Spleen (tissue), 11 donors: Measurements from ENCODE around the gene SLC12A5. TPM values are rescaled to one million over a fixed set of nuclear protein-coding genes. Genes with fewer than 3 reads are reported as not detected.

Experiments
- DNase-seq: peaks from one replicate; pipeline ENCODE4 v3.0.0-alpha.2; 2020
- H3K27ac ChIP-seq, 8 donors: fragments of 200-600 bp; sonication (generic) in 7 of 8; 1 replicate in 4 of 8; 2 replicates in 4 of 8; pipeline versions ENCODE4 v1.5.0 to v1.8.0; 2016 to 2021; ENCODE audit warnings: inconsistent platforms in 4 of 8, mild to moderate bottlenecking in 4 of 8, moderate library complexity in 1 of 8
- H3K27me3 ChIP-seq, 7 donors: fragments of 200-600 bp; sonication (generic) in 6 of 7; replicated peaks in 1 of 7; 1 replicate in 4 of 7; 2 replicates in 3 of 7; pipeline versions ENCODE4 v1.5.0 to v1.8.0; 2016 to 2021; ENCODE audit warnings: inconsistent platforms in 3 of 7, mild to moderate bottlenecking in 1 of 7
- H3K36me3 ChIP-seq, 6 donors: fragments of 200-600 bp; sonication (generic) in 5 of 6; 1 replicate in 4 of 6; 2 replicates in 2 of 6; pipeline versions ENCODE4 v1.5.0 to v1.8.0; 2016 to 2021; ENCODE audit warnings: inconsistent platforms in 2 of 6
- H3K4me1 ChIP-seq, 6 donors: fragments of 200-600 bp; sonication (generic) in 5 of 6; 1 replicate in 3 of 6; 2 replicates in 3 of 6; pipeline versions ENCODE4 v1.5.0 to v1.8.0; 2016 to 2021; ENCODE audit warnings: inconsistent platforms in 3 of 6
- H3K4me3 ChIP-seq, 8 donors: fragments of 200-600 bp; sonication (generic) in 7 of 8; 1 replicate in 4 of 8; 2 replicates in 4 of 8; pipeline versions ENCODE4 v1.5.0 to v1.8.0; 2016 to 2021; ENCODE audit warnings: inconsistent platforms in 4 of 8, mild to moderate bottlenecking in 4 of 8, moderate library complexity in 2 of 8
- H3K9me3 ChIP-seq, 8 donors: fragments of 200-600 bp; sonication (generic) in 7 of 8; 1 replicate in 4 of 8; 2 replicates in 4 of 8; pipeline versions ENCODE4 v1.5.0 to v1.8.0; 2016 to 2021; ENCODE audit warnings: inconsistent platforms in 4 of 8
- POLR2A ChIP-seq, 3 donors: fragments of 450-650 bp; IDR thresholded peaks; one replicate each; pipeline ENCODE4 v1.5.1; 2017; ENCODE audit warnings: antibody characterized with exemption in 3 of 3, mild to moderate bottlenecking in 1 of 3
- POLR2AphosphoS5 ChIP-seq, 3 donors: sonication (generic); formaldehyde crosslinking; IDR thresholded peaks; one replicate each; pipeline ENCODE4 v1.5.1; 2017; ENCODE audit warnings: antibody characterized with exemption in 3 of 3
- WGBS, 5 donors: extraction: QIAGEN DNeasy Blood & Tissue Kit in 3 of 5; methylation state at CpG; one replicate each; pipeline versions ENCODE4 v1.1.5 to v1.1.7; 2013 to 2018; 5-methylcytosine and 5-hydroxymethylcytosine counted together
- intact Hi-C: fragments of 100-400 bp; cut with DNase I; formaldehyde crosslinking; loops from one replicate; pipeline ENCODE4 v1.15.0; 2023; ENCODE audit warnings: low total_unique reads
- polyA plus RNA-seq, 3 donors: library from polyadenylated mRNA; stranded (reverse); fragments of 200-250 nt; gene quantifications; one replicate each; pipeline ENCODE4 v1.2.1, GENCODE V29; 2013
- total RNA-seq, 7 donors: library from RNA; depleted of rRNA in 3 of 7; stranded (reverse); fragments of >200 nt in 3 of 7; fragmentation: NEBNext Ultra II Directional in 4 of 7; extraction: Animal tissue kit (Norgen Biotek cat#: 25700) in 4 of 7; gene quantifications; one replicate each; pipeline versions ENCODE4 v1.1.0 to v1.2.1, GENCODE V29; 2016 to 2021
- TF ChIP-seq, protein P1 (sequence below), 11 experiments: fragments of 200-600 bp in 7 of 11; fragments of 450-650 bp in 4 of 11; sonication (generic) in 4 of 11; IDR thresholded peaks in 8 of 11; conservative IDR thresholded peaks in 3 of 11; 1 replicate in 7 of 11; 2 replicates in 4 of 11; pipeline versions ENCODE4 v1.4.0 to v1.8.0; 2016 to 2021; ENCODE audit warnings: antibody characterized with exemption in 11 of 11, inconsistent platforms in 4 of 11, mild to moderate bottlenecking in 1 of 11
- donor health status: healthy with polysubstance abuse.
- donor health status: DM: no; HTN: no; CAD: no; lungs with moderate emphysema.
- donor health status: DM: no; HTN: no; CAD: no.
- donor health status: Bipolar disorder and iron deficiency.
- donor health status: healthy.
- donor health status: DM: no; HTN: no; CAD: no.
- donor health status: DM: yes; HTN: yes; CAD: no.

SLC12A5 gene
- total and polyA plus RNA-seq, 10 donors: 0.20 to 8.7 (median 2.7) TPM

DNA sequence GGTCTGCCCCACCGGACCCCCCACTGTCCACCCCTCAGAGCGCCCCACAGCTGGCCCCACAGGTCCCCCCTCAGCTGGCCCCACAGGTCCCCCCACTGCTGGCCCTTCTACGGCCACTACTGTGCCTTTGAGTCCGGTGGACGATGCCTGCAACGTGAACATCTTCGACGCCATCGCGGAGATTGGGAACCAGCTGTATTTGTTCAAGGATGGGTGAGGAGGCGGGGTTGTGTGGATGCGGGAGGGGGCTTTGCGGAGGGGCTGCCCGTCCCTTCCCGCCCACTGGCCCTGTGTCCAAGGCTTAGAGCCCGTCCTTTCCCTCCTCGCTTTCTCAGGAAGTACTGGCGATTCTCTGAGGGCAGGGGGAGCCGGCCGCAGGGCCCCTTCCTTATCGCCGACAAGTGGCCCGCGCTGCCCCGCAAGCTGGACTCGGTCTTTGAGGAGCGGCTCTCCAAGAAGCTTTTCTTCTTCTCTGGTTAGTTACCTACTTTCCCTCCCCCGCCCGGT lies 15.6 kb upstream of the SLC12A5 start:
- peak; percentile 81 for DNase-seq
- Histone ChIP-seq H3K4me3 (peak overlapping the region in 6 of 8 donors; percentile 6 to 67 (median 34)), H3K27me3 (peaks cover 14 to 63% (median 54%) of the 10 kb centered on the region in 7 donors), H3K27ac (peak overlapping the region in 4 of 8 donors; percentile 6 to 87 (median 68)), H3K36me3 (peaks cover 0 to 30% (median 0%) of the 10 kb centered on the region in 6 donors), H3K9me3 (no peaks in the 10 kb centered on the region), H3K4me1 (peaks cover 22 to 68% (median 47%) of the 10 kb centered on the region in 6 donors)
- intact Hi-C loops: no loop called here
- TF ChIP-seq POLR2AphosphoS5 (IDR thresholded peaks at IDR 0.05): no peak
- no peak for TF ChIP-seq POLR2A (IDR thresholded peaks at IDR 0.05)
- TF ChIP-seq, protein P1, sequence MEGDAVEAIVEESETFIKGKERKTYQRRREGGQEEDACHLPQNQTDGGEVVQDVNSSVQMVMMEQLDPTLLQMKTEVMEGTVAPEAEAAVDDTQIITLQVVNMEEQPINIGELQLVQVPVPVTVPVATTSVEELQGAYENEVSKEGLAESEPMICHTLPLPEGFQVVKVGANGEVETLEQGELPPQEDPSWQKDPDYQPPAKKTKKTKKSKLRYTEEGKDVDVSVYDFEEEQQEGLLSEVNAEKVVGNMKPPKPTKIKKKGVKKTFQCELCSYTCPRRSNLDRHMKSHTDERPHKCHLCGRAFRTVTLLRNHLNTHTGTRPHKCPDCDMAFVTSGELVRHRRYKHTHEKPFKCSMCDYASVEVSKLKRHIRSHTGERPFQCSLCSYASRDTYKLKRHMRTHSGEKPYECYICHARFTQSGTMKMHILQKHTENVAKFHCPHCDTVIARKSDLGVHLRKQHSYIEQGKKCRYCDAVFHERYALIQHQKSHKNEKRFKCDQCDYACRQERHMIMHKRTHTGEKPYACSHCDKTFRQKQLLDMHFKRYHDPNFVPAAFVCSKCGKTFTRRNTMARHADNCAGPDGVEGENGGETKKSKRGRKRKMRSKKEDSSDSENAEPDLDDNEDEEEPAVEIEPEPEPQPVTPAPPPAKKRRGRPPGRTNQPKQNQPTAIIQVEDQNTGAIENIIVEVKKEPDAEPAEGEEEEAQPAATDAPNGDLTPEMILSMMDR (IDR thresholded peaks at IDR 0.05 in 8 of 11, conservative IDR thresholded peaks at IDR 0.05 in 3 of 11): no peak
- 12 to 22% (median 19%) methylated on average over 25 to 29 of the region's 29 CpGs for WGBS, 5 donors

DNA sequence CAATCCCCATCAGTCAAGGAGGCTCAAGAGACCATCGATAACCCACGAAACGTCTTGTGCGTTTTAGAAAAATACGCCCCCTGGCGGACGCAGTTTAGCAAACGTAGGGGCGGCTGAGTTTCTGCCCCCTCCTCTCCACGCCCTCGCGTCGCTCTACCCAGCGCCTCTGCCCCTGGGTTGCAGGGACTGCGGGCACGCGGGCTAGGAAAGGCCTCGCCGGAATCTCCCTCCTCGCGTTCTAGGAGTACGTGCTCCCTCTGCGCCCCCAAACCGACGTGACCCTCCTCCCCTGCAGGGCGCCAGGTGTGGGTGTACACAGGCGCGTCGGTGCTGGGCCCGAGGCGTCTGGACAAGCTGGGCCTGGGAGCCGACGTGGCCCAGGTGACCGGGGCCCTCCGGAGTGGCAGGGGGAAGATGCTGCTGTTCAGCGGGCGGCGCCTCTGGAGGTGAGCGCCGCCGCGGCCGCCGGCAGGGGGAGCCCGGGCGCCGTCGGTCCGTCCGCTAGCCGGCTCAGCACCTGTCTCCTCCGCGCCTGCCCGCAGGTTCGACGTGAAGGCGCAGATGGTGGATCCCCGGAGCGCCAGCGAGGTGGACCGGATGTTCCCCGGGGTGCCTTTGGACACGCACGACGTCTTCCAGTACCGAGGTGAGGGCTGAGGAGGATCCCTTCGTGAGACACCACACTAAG lies 15.0 kb upstream of the SLC12A5 start:
- peaks cover 0 to 30% (median 0%) of the 10 kb centered on the region in 6 donors for H3K36me3 ChIP-seq

DNA sequence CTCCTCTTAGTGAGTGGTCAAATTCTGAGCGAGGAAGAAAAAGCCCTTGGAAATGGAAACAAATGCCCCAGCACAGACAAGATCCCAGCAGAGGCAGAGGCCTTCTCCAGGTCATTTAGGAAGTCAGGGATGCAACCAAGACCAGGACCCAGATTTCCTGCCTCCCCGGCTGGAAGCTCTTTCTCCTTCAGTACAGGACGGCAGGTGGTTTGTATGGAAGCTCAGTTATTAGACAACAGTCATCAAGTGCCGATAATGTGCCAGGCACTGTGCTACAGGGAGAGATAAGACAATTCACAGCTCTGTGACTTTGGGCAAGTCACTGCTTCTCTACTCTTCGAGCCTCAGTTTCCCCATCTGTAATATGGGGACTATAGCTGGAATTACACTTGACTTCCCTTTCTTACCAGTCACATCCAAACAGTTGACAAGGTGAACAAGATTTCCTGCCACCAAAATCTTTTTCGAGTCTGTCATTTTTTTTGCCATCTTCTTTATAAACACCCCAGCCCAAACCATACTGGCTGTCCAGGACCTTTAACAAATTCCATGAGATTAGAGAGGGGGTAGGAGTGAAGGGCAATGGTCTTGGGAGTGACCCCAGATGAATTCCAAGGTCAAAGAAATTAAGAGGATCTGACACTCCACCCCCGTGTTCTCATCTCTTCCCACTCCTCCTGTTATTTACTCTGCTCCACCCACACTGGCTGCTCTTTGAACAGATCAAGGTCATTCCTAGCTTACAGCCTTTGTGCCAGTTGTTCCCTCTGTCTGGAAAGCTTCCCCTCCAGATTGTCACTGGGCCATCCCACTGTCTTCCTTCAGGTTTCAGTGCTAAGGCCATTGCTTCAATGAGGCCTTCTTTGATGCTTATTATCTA lies 14.3 kb upstream of the SLC12A5 start:
- WGBS, 5 donors: 59 to 77% (median 66%) methylated on average over 7 of the region's 7 CpGs
- peaks cover 0 to 30% (median 0%) of the 10 kb centered on the region in 6 donors for H3K36me3 ChIP-seq
- no peaks in the 10 kb centered on the region for H3K9me3 ChIP-seq
- peak overlapping the region in 3 of 8 donors; percentile 34 to 67 (median 34) for H3K4me3 ChIP-seq
- DNase-seq: no peak
- H3K4me1 ChIP-seq: peaks cover 21 to 54% (median 37%) of the 10 kb centered on the region in 6 donors
- no peak for TF ChIP-seq POLR2AphosphoS5 (IDR thresholded peaks at IDR 0.05)
- no peak for TF ChIP-seq POLR2A (IDR thresholded peaks at IDR 0.05)
- TF ChIP-seq, protein P1 (IDR thresholded peaks at IDR 0.05 in 8 of 11, conservative IDR thresholded peaks at IDR 0.05 in 3 of 11): no peak
- peak overlapping the region in 1 of 8 donors; percentile 87 for H3K27ac ChIP-seq
- peaks cover 14 to 50% (median 43%) of the 10 kb centered on the region in 7 donors for H3K27me3 ChIP-seq
- intact Hi-C loops: no loop called here

More for the DNA sequence above, 15.0 kb upstream of the SLC12A5 start:
- TF ChIP-seq POLR2A (IDR thresholded peaks at IDR 0.05) (no peak), POLR2AphosphoS5 (IDR thresholded peaks at IDR 0.05) (peak in 2 of 3 donors; percentile 51 to 60)
- TF ChIP-seq, protein P1 (IDR thresholded peaks at IDR 0.05 in 8 of 11, conservative IDR thresholded peaks at IDR 0.05 in 3 of 11): peak; percentile 72 to 94 (median 84)
- H3K27me3 ChIP-seq: peaks cover 14 to 57% (median 51%) of the 10 kb centered on the region in 7 donors
- peak; percentile 94 for DNase-seq
- intact Hi-C loops: no loop called here
- peak overlapping the region in 6 of 8 donors; percentile 6 to 67 (median 34) for H3K4me3 ChIP-seq
- H3K27ac ChIP-seq: peak overlapping the region in 4 of 8 donors; percentile 6 to 87 (median 68)
- WGBS, 5 donors: 1 to 3% (median 2%) methylated on average over 45 to 67 of the region's 67 CpGs
- H3K9me3 ChIP-seq: no peaks in the 10 kb centered on the region
- H3K4me1 ChIP-seq: peaks cover 21 to 62% (median 42%) of the 10 kb centered on the region in 6 donors
